Stimulated activated naive CD4-positive, alpha-beta T cell (primary cell): ENCODE data around the gene F2.
"Not testable (repeated sequence)": the region's sequence is repeated elsewhere in the genome, so short reads cannot be mapped to it uniquely, and the experiment has no call there.

Source experiments
- DNase-seq, 6 experiments: peaks; one replicate each; lab custom pipeline; 2025; lab: John Stamatoyannopoulos, UW

The F2 gene

DNA sequence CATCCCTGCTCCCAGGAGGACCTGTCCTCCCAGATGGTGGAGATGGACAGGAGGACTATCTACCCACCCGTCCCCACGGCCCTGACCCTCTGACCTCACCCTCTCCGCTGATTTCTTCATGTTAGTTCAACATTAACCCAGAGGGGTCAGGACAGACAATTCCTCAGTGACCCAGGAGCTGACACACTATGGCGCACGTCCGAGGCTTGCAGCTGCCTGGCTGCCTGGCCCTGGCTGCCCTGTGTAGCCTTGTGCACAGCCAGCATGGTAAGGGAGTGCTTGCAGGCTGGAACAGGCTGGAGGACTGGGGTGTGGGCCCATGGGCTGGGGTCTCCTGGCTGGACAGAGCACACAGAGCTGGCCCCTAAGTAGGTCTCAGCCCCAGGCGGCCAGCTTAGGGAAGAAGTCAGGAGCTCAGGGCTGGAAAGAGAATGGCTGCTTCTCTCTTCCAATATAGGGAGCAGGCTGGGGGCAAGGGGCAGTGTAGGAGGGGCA, at the start of gene F2:
Gene F2, plus strand, starts transcription at position 166 of the 495 bp plus-strand sequence. Its CDS starts 23 bp downstream, at position 189.
- DNase-seq, result no peak

DNA sequence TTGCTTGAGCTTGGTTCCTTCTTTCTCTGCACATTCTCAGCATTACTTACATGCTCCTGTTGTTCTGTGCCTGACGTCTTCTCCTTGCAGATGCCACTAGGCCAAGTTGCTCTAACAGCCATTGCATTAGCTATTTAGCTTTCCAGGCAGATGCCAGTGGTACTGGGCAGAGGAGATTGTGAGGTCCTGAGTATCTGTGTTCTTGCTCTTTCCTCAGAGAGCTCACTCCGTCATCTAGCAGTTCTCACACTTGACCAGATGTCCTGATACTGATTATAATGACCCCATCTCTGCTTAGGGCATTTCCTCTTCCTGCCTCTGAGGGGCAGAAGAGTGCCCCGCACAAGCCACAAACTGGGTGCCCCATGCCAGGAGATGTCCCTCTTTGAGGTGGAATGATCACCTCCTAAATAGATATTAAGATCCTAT, 49.3 kb upstream of the F2 start:
- DNase-seq, result no peak

- DNase-seq, result not testable (repeated sequence)
Measured at GRCh38 chr11:46670521-46670920, 48.5 kb upstream of the F2 start.

DNA sequence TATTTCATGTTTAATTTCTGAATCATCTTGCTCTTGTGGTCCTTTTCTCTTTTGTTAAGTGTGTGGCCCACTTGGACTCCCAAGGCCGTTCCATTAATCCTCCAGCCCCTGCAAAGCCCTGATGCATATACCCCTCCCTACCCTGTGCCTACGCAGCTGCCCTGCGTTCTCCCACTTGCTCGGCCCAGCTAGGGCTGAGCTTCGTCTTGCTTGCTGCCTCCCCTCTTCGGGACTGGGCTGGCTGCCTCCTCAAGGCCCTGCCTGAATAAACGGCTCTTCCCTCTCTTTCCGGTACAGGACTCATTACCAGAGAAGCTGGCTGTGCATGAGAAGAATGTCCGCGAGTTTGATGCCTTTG, 47.1 kb upstream of the F2 start:
- DNase-seq, result no peak

DNA sequence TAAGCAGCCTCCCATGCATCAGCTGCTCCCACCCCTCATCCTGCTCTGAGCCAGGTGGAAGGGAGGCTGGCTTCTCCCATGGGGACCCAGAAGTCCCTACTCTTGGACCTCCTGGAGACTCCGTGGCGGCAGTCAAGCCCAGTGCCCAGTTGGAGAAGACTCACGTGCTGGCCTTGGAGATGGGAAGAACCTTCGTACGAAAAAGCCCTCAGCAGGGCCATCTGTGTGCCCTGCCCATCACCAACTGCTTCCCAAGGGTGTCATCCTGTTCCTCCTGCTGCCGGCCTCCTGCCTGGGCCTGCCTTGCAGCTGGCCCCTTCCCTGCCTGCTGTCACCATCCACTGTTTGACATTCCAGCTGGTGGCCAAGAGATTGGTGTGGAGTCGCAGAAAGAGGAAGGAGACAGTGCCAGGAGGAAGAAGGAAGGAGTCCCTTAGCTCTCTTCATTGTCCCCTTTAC, 46.6 kb upstream of the F2 start:
- no peak for DNase-seq

DNA sequence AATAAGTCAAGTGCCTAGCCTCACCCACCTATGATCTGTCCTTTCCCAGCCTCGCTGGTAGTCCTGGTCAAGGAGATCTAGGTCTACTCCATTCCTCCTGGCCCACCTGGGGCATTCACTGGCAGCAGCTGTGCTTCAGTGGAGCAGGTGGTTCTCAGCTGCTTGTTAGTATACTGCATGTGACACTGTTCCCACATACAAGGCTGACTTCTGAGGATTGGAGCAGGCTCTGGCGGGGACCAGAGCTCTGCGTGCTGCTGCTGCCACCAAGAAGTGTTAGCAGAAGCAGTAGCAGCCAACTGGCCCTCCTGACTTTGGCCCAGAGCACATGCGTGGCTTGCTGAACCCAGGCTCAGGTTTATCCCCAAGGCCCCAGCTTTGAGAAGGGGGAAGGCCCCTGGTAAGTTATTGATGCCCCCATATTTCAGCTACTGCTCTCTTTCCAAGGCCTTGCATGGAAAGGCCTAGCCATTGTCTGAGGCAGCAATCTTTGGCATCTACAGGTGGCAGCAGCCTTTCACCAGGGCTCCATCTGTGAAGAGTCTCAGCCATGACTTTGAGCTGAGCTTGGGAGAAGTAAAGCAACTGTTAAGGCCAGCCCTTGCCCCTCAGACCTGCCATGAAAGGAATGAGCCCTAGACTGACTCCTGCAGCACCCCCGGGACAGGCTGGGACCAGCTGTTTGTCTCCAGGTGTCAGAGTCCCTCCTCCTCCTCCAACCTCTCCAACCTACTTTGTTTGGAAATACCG, 45.1 kb upstream of the F2 start:
- no peak for DNase-seq

GRCh38 chr11:46674463-46675287, 44.3 kb upstream of the F2 start:
- peak in 4 of 6 experiments; percentile 7 to 48 (median 20) for DNase-seq

DNA sequence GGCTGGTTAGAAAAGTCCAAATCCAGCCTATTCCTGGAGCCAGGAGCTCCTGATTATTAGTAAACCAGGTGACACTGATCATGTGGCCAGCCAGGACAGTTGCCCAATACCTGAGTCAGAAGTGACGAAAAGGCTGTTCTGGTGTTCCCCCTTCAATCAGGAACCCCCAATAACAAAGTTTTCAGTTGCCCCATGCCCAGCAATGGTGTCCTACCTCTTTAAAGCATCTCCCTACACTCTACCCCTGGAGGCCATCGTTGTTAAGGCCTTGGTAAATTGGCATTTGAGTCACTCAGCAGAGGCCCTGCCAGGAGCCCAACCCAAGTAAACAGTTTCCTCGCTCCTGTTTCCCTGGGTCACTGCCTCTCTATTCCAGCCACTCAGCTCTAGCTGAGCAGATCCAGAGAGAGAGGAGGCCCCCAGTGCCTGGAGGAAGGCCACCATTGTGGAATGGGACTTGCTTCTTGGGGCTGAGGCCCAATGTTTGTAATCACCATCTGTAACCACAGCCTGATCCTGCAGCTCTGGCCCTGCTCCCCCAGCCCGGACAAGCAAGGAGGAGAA, 43.6 kb upstream of the F2 start:
- no peak for DNase-seq

GRCh38 chr11:46675949-46676348, 43.1 kb upstream of the F2 start:
- DNase-seq, result no peak

- DNase-seq, result no peak
Measured at GRCh38 chr11:46676436-46677158, 42.4 kb upstream of the F2 start.

GRCh38 chr11:46677169-46677568, 41.8 kb upstream of the F2 start:
- DNase-seq, result no peak

- DNase-seq, result no peak
Measured at GRCh38 chr11:46677991-46678740, 40.8 kb upstream of the F2 start.

GRCh38 chr11:46678741-46679130, 40.3 kb upstream of the F2 start:
- no peak for DNase-seq

- DNase-seq, result no peak
Measured at GRCh38 chr11:46679241-46680163, 39.5 kb upstream of the F2 start.

GRCh38 chr11:46680164-46680760, 38.8 kb upstream of the F2 start:
- DNase-seq, result no peak

DNA sequence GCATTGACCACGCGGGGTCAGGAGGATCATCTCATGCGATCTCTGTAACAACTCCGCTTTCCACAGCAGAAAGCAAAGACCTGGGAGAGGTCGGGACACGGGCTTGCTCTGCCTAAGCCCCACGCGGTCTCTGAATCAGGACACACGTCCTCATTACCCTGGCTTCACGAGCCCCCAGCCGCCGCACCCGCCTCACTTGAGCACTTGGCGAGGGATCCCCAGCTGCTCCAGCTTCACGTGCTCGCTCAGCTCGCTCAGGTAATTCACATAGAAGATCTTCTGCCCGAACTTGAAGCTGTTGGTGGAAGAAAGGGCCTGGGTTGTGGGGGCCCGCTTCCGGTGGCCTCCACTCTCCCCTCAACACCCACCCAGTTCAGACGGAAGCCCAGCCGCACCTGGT, 38.2 kb upstream of the F2 start:
- no peak for DNase-seq

GRCh38 chr11:46681814-46682213, 37.2 kb upstream of the F2 start:
- DNase-seq, result no peak

GRCh38 chr11:46682773-46683752, 36.0 kb upstream of the F2 start:
- DNase-seq, result no peak

- DNase-seq, result no peak
Measured at GRCh38 chr11:46684367-46684766, 34.6 kb upstream of the F2 start.
